A549 (cell line): ENCODE results near the gene KLHL35. TPM values are rescaled to one million over a fixed set of nuclear protein-coding genes. Genes with fewer than 3 reads are reported as not detected.
A peak's percentile ranks its signal among the peaks of the same experiment; 100 is the strongest.

Source experiments
- ATAC-seq, 2 experiments: fragments of 200-7000 bp in 1 of 2; fragments of >200 bp in 1 of 2; cut with Nextera tagmentation in 1 of 2; cut with Tn5 transposase in 1 of 2; 3 replicates each; pipeline versions ENCODE4 v1.8.0 to v1.9.1; 2018 to 2020; ENCODE audit warnings: mild to moderate bottlenecking in 1 of 2, moderate library complexity in 1 of 2
- CTCF ChIA-PET: fragments of 300-600 bp; sonication (Branson Sonifier 250); formaldehyde crosslinking; extraction: SDS; loops from one replicate; lab custom pipeline; 2021; ENCODE audit warnings: antibody characterized with exemption, inconsistent platforms; lab: Yijun Ruan, JAX
- POLR2A ChIA-PET: fragments of 350-600 bp; formaldehyde crosslinking; extraction: SDS; loops from one replicate; lab custom pipeline; 2021; ENCODE audit warnings: antibody characterized with exemption, inconsistent platforms; lab: Yijun Ruan, JAX
- DNase-seq, 2 experiments: peaks; one replicate each; pipeline versions ENCODE4 v3.0.0 to v3.0.0-alpha.2; 2011 to 2016; ENCODE audit warnings: low read depth in 1 of 2, low spot score in 1 of 2
- FAIRE-seq: peaks from 2 replicates; lab custom pipeline; 2011; peaks lifted over from hg19 to GRCh38; lab: Jason Lieb, UNC
- H3K27ac ChIP-seq, 2 experiments: fragments of >200 bp; sonication (Bioruptor Twin); formaldehyde crosslinking; 3 replicates each; pipeline ENCODE4 v1.5.1; 2016 to 2017
- H3K4me1 ChIP-seq: fragments of >200 bp; sonication (Bioruptor Twin); formaldehyde crosslinking; 3 replicates; pipeline ENCODE4 v1.6.1; 2016
- H3K4me2 ChIP-seq: fragments of >200 bp; sonication (Bioruptor Twin); formaldehyde crosslinking; 3 replicates; pipeline ENCODE4 v1.6.1; 2016
- H3K4me3 ChIP-seq: fragments of >200 bp; sonication (Bioruptor Twin); formaldehyde crosslinking; 3 replicates; pipeline ENCODE4 v1.5.1; 2016
- H3K9me3 ChIP-seq: fragments of >200 bp; sonication (Bioruptor Twin); formaldehyde crosslinking; 3 replicates; pipeline ENCODE4 v1.6.1; 2016
- CEBPB ChIP-seq, 2 experiments: fragments of >200 bp in 1 of 2; sonication (Bioruptor Twin) in 1 of 2; formaldehyde crosslinking in 1 of 2; IDR thresholded peaks; 2 replicates each; pipeline ENCODE4 v1.6.1; 2012 to 2016
- CHD2 ChIP-seq: fragments of 150-350 bp; IDR thresholded peaks from 2 replicates; pipeline ENCODE4 v1.6.1; 2014; ENCODE audit warnings: low read length; ENCODE audit not compliant: partially characterized antibody
- CTCF ChIP-seq: fragments of >200 bp; sonication (Bioruptor Twin); formaldehyde crosslinking; IDR thresholded peaks from 3 replicates; pipeline ENCODE4 v1.5.1; 2016
- ELK1 ChIP-seq: fragments of 150-350 bp; IDR thresholded peaks from 2 replicates; pipeline ENCODE4 v1.6.1; 2014; ENCODE audit warnings: low read depth, mild to moderate bottlenecking, low read length
- EP300 ChIP-seq, 2 experiments: fragments of >200 bp; sonication (Bioruptor Twin); formaldehyde crosslinking; IDR thresholded peaks; 2 replicates in 1 of 2; 3 replicates in 1 of 2; pipeline ENCODE4 v1.6.1; 2016 to 2017
- ESRRA ChIP-seq: fragments of 150-350 bp; IDR thresholded peaks from 2 replicates; pipeline ENCODE4 v1.6.1; 2014; ENCODE audit warnings: mild to moderate bottlenecking, low read length, borderline replicate concordance
- FOSB ChIP-seq: fragments of 250-450 bp; sonication (Bioruptor Pico); IDR thresholded peaks from 2 replicates; pipeline ENCODE4 v1.5.0; 2020; ENCODE audit warnings: mild to moderate bottlenecking, moderate library complexity
- FOXS1 ChIP-seq: fragments of 250-450 bp; sonication (Bioruptor Pico); IDR thresholded peaks from 2 replicates; pipeline ENCODE4 v1.5.0; 2020; ENCODE audit warnings: mild to moderate bottlenecking, moderate library complexity
- GATA3 ChIP-seq: IDR thresholded peaks from 2 replicates; pipeline ENCODE4 v1.6.1; 2012; ENCODE audit warnings: borderline replicate concordance
- HDAC2 ChIP-seq: fragments of 200-600 bp; sonication (generic); IDR thresholded peaks from 2 replicates; pipeline ENCODE4 v1.6.1; 2016
- HES2 ChIP-seq: fragments of >200 bp; sonication (Bioruptor Twin); formaldehyde crosslinking; IDR thresholded peaks from 2 replicates; pipeline ENCODE4 v1.6.1; 2016
- HEYL ChIP-seq: fragments of 250-450 bp; sonication (Bioruptor Pico); IDR thresholded peaks from 2 replicates; pipeline ENCODE4 v1.8.0; 2021; ENCODE audit warnings: mild to moderate bottlenecking, moderate library complexity
- KDM5A ChIP-seq: fragments of 200-600 bp; sonication (generic); IDR thresholded peaks from 2 replicates; pipeline ENCODE4 v1.6.1; 2016; ENCODE audit warnings: antibody characterized with exemption, mild to moderate bottlenecking
- MAFK ChIP-seq: fragments of 450-650 bp; IDR thresholded peaks from 2 replicates; pipeline ENCODE4 v1.6.1; 2014; ENCODE audit not compliant: partially characterized antibody
- MYC ChIP-seq: IDR thresholded peaks from 2 replicates; pipeline ENCODE4 v1.6.1; 2012; ENCODE audit warnings: mild to moderate bottlenecking, inconsistent platforms, low read length, improper control_type of control experiment, borderline replicate concordance
- NR3C1 ChIP-seq: fragments of >200 bp; sonication (Bioruptor Twin); formaldehyde crosslinking; IDR thresholded peaks from 3 replicates; pipeline ENCODE4 v1.6.1; 2017
- POLR2A ChIP-seq: IDR thresholded peaks from 2 replicates; pipeline ENCODE4 v1.6.1; 2012; ENCODE audit warnings: mild to moderate bottlenecking, low read length
- POLR2AphosphoS2 ChIP-seq: conservative IDR thresholded peaks from 2 replicates; pipeline ENCODE4 v1.6.1; 2012; ENCODE audit warnings: low read length, improper control_type of control experiment, inconsistent platforms
- RAD21 ChIP-seq, 2 experiments: fragments of >200 bp in 1 of 2; sonication (Bioruptor Twin) in 1 of 2; formaldehyde crosslinking in 1 of 2; IDR thresholded peaks in 1 of 2; conservative IDR thresholded peaks in 1 of 2; 2 replicates in 1 of 2; 3 replicates in 1 of 2; pipeline ENCODE4 v1.6.1; 2012 to 2018; ENCODE audit warnings: inconsistent platforms in 1 of 2
- RARB ChIP-seq: fragments of 250-450 bp; sonication (Bioruptor Pico); IDR thresholded peaks from 2 replicates; pipeline ENCODE4 v1.8.0; 2021; ENCODE audit warnings: mild to moderate bottlenecking, moderate library complexity
- SMC3 ChIP-seq: fragments of >200 bp; sonication (Bioruptor Twin); formaldehyde crosslinking; IDR thresholded peaks from 3 replicates; pipeline ENCODE4 v1.6.1; 2018; ENCODE audit warnings: inconsistent platforms
- SREBF2 ChIP-seq: fragments of 450-650 bp; IDR thresholded peaks from 2 replicates; pipeline ENCODE4 v1.6.1; 2014; ENCODE audit warnings: mild to moderate bottlenecking, moderate library complexity
- ZC3H11A ChIP-seq: fragments of 450-650 bp; IDR thresholded peaks from 2 replicates; pipeline ENCODE4 v1.6.1; 2014; ENCODE audit warnings: antibody characterized with exemption, mild to moderate bottlenecking
- ZNF302 ChIP-seq: fragments of 250-450 bp; sonication (Bioruptor Pico); IDR thresholded peaks from 2 replicates; pipeline ENCODE4 v1.9.0; 2021; ENCODE audit warnings: inconsistent platforms, mild to moderate bottlenecking, moderate library complexity
- WGBS: methylation state at CpG from one replicate; pipeline ENCODE4 v1.1.6; 2017; ENCODE audit errors: missing lambda C conversion rate; 5-methylcytosine and 5-hydroxymethylcytosine counted together
- polyA plus RNA-seq, 4 experiments: library from polyadenylated mRNA; depleted of rRNA in 3 of 4; stranded (reverse); fragments of >200 nt; fragmentation: RNase III in 1 of 4; extraction: RNeasy Plus Mini Kit Qiagen cat#74134 plus additional on column Dnase treatment in 1 of 4; gene quantifications; 2 replicates in 3 of 4; 3 replicates in 1 of 4; pipeline ENCODE4 v1.2.3, GENCODE V29; 2011 to 2017
- TF ChIP-seq, protein P1 (sequence below): fragments of 250-450 bp; sonication (Bioruptor Pico); IDR thresholded peaks from 2 replicates; pipeline ENCODE4 v1.5.0; 2020; ENCODE audit warnings: low read depth, mild to moderate bottlenecking, moderate library complexity
- TF ChIP-seq, protein P2 (sequence below): fragments of 450-650 bp; IDR thresholded peaks from 2 replicates; pipeline ENCODE4 v1.6.1; 2014; ENCODE audit warnings: antibody characterized with exemption

KLHL35 gene
- polyA plus RNA-seq, 2 of the 4 experiments (the other 2 are of a cell fraction), result 0.56 to 1.0 TPM

DNA sequence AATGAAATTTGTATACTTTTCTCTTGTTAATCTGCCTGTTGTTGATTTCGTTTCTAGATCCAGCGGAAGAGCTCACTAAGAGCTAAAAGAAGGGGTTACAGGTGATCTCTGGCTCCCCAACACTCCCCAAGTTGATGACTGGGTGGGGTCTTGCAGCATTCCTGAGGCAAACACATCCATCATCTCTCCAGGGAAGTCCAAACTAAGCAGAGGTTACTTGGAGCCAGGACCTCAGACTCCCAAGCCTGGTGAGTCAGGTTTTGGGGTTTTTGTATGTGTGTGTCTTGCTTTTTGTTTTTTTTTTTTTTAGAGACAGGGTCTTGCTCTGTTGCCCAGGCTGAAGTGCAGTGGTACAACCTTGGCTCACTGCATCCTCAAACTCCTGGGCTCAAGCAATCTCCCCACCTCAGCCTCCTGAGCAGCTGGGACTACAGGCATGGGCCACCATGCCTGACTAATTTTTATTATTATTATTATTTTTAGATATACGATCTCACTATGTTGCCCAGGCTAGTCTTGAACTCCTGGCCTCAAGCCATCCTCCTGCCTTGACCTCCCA lies 45.2 kb downstream of the KLHL35 start:
- Histone ChIP-seq H3K27ac (peak overlapping the region; percentile 36 to 75; a peak in 5 of 6 replicates), H3K4me3 (no peak overlapping the region)
- 55% methylated on average over 3 of the region's 3 CpGs for WGBS
- DNase-seq, result peak in 1 of 2 experiments; percentile 52
- TF ChIP-seq ZC3H11A (no peak), SMC3 (no peak), HEYL (CRISPR knock-in tag) (no peak), CHD2 (no peak), HES2 (no peak), KDM5A (no peak), ZNF302 (CRISPR knock-in tag) (no peak), FOXS1 (CRISPR knock-in tag) (no peak), MYC (no peak), SREBF2 (no peak)
- TF ChIP-seq, all 56 proteins: peak for 0
- ChIA-PET POLR2A (interaction anchor here (1.5 kb wide), 1 partner anchor 35 kb away, joined by 3 read pairs; no protein-coding TSS in a partner anchor), CTCF (interaction anchor here (0.6 to 20.4 kb wide), 35 partner anchors 11 to 480 kb away, joined by 3 to 581 read pairs (median 7); partner anchors contain the start of genes ARRB1, GDPD5 and RPS3)
- no peak for ATAC-seq
- no peak for FAIRE-seq
- Histone ChIP-seq H3K4me1 (peaks cover 47% of the 10 kb centered on the region), H3K4me2 (peak overlapping the region; percentile 57), H3K9me3 (no peaks in the 10 kb centered on the region)

GRCh38 chr11:75386942-75387630 lies 45.9 kb downstream of the KLHL35 start:
- H3K9me3 ChIP-seq, result no peaks in the 10 kb centered on the region
- ATAC-seq (peak; percentile 42 to 76; a peak in 5 of 6 replicates), FAIRE-seq (no peak), DNase-seq (peak in 1 of 2 experiments; percentile 89)
- WGBS, result 5% methylated on average over 3 of the region's 3 CpGs
- peak overlapping the region; percentile 40; the same call in 2 of the 3 replicates for H3K4me2 ChIP-seq
- TF ChIP-seq EP300 (IDR thresholded peaks at IDR 0.05), result no peak; a peak in 1 of 5 replicates
- no peak for TF ChIP-seq FOSB (CRISPR knock-in tag)
- TF ChIP-seq POLR2AphosphoS2, result no peak
- TF ChIP-seq GATA3, result no peak; the same call in 1 of the 2 replicates
- TF ChIP-seq RARB (CRISPR knock-in tag), result no peak
- no peak for TF ChIP-seq FOXS1 (CRISPR knock-in tag)
- TF ChIP-seq NR3C1, result no peak
- TF ChIP-seq ZC3H11A, result no peak
- TF ChIP-seq POLR2A, result no peak
- TF ChIP-seq CEBPB (IDR thresholded peaks at IDR 0.05), result no peak
- no peak for TF ChIP-seq CTCF
- TF ChIP-seq, protein P1, sequence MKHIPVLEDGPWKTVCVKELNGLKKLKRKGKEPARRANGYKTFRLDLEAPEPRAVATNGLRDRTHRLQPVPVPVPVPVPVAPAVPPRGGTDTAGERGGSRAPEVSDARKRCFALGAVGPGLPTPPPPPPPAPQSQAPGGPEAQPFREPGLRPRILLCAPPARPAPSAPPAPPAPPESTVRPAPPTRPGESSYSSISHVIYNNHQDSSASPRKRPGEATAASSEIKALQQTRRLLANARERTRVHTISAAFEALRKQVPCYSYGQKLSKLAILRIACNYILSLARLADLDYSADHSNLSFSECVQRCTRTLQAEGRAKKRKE (CRISPR knock-in tag), result no peak
- TF ChIP-seq CHD2, result no peak
- no peak for TF ChIP-seq HDAC2
- TF ChIP-seq ESRRA, result no peak
- no peak for TF ChIP-seq ELK1
- TF ChIP-seq, protein P2, sequence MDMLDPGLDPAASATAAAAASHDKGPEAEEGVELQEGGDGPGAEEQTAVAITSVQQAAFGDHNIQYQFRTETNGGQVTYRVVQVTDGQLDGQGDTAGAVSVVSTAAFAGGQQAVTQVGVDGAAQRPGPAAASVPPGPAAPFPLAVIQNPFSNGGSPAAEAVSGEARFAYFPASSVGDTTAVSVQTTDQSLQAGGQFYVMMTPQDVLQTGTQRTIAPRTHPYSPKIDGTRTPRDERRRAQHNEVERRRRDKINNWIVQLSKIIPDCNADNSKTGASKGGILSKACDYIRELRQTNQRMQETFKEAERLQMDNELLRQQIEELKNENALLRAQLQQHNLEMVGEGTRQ, result no peak
- TF ChIP-seq HES2, result no peak
- no peak for TF ChIP-seq MAFK
- no peak for TF ChIP-seq RAD21 (conservative IDR thresholded peaks at IDR 0.05 in 1 of 2, IDR thresholded peaks at IDR 0.05 in 1 of 2)
- ChIA-PET POLR2A (interaction anchor here (1.5 kb wide), 1 partner anchor 35 kb away, joined by 3 read pairs; no protein-coding TSS in a partner anchor), CTCF (interaction anchor here (0.8 to 20.4 kb wide), 20 partner anchors 11 to 145 kb away, joined by 3 to 581 read pairs (median 24); partner anchors contain the start of gene RPS3)
- H3K4me3 ChIP-seq, result no peak overlapping the region
- peak overlapping the region; percentile 36 to 75; a peak in 5 of 6 replicates for H3K27ac ChIP-seq
- H3K4me1 ChIP-seq, result peaks cover 44% of the 10 kb centered on the region
